KMS-11 (cell line): ENCODE results near the gene BMAL1.

ENCODE experiments used
- H2AFZ ChIP-seq: fragments of 200-600 bp; sonication (generic); 2 replicates; pipeline ENCODE4 v1.6.1; 2016; ENCODE audit warnings: antibody characterized with exemption, mixed run types, low read depth
- H3K27ac ChIP-seq: fragments of 200-600 bp; sonication (generic); 2 replicates; pipeline ENCODE4 v1.6.1; 2016; ENCODE audit warnings: mild to moderate bottlenecking, mixed run types
- H3K27me3 ChIP-seq: fragments of 200-600 bp; sonication (generic); 2 replicates; pipeline ENCODE4 v1.6.1; 2017; ENCODE audit warnings: mild to moderate bottlenecking, low read depth, mixed run types, moderate library complexity; ENCODE audit not compliant: insufficient read depth
- H3K36me3 ChIP-seq: fragments of 200-600 bp; sonication (generic); 2 replicates; pipeline ENCODE4 v1.6.1; 2017; ENCODE audit warnings: mild to moderate bottlenecking, mixed run types; ENCODE audit not compliant: insufficient read depth
- H3K4me1 ChIP-seq: fragments of 200-600 bp; sonication (generic); 2 replicates; pipeline ENCODE4 v1.6.1; 2016; ENCODE audit warnings: mild to moderate bottlenecking, low read depth, mixed run types; ENCODE audit not compliant: poor library complexity, severe bottlenecking
- H3K4me2 ChIP-seq: fragments of 200-600 bp; sonication (generic); 2 replicates; pipeline ENCODE4 v1.7.0; 2016; ENCODE audit warnings: mild to moderate bottlenecking, mixed run types
- H3K4me3 ChIP-seq: fragments of 200-600 bp; sonication (generic); IDR thresholded peaks from 2 replicates; pipeline ENCODE4 v1.6.1; 2017; ENCODE audit warnings: low read depth, low read length, mixed read lengths; ENCODE audit not compliant: insufficient read depth
- H3K79me2 ChIP-seq: fragments of 200-600 bp; sonication (generic); 2 replicates; pipeline ENCODE4 v1.6.1; 2016; ENCODE audit warnings: low read depth, mixed run types; ENCODE audit not compliant: insufficient read depth
- H3K9ac ChIP-seq: fragments of 200-600 bp; sonication (generic); 2 replicates; pipeline ENCODE4 v1.6.1; 2016; ENCODE audit warnings: mild to moderate bottlenecking, mixed run types
- H4K20me1 ChIP-seq: fragments of 200-600 bp; sonication (generic); 2 replicates; pipeline ENCODE4 v1.6.1; 2016; ENCODE audit warnings: mild to moderate bottlenecking, mixed run types; ENCODE audit not compliant: insufficient read depth
- TF ChIP-seq, protein P1 (sequence below): fragments of 200-600 bp; sonication (generic); conservative IDR thresholded peaks from 2 replicates; pipeline ENCODE4 v1.6.1; 2017; ENCODE audit warnings: low read depth, mild to moderate bottlenecking, antibody characterized with exemption, low read length, moderate library complexity, mixed read lengths

The BMAL1 gene

DNA sequence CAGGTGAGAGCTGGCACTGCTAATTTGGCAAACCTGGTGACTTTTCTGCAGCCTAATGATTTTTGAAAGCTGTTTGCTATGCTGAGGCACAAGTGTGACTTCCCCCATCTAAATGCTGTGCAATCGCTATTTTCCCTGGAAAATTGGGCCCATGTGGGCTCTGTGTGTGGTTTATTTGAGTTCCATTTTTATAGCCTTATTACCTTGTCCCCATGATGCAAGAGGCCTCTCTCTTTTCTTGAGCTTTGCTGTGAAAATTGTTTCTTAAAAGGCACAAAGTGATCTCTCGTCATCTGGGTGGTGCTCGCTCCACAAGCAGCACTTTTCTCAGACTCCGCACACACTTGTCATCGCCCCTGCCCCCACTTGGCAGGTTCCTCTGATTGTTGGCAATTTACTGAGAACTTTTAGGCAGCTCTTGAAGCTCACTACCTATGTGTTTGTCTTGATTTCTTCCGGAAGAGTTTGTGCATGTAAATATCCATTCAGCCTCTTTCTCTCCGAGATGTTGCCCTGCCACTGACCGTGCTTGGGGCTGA lies 24.9 kb downstream of the BMAL1 start:
- Histone ChIP-seq H3K27me3 (no peaks in the 10 kb centered on the region), H3K79me2 (peaks cover 90% of the 10 kb centered on the region; the same call in 1 of the 2 replicates), H2AFZ (no peak overlapping the region), H3K4me2 (no peak overlapping the region), H3K9ac (no peak overlapping the region), H3K4me3 (no peak overlapping the region), H4K20me1 (peaks cover 37% of the 10 kb centered on the region), H3K4me1 (no peaks in the 10 kb centered on the region), H3K27ac (no peak overlapping the region), H3K36me3 (no peaks in the 10 kb centered on the region)
- TF ChIP-seq, protein P1, sequence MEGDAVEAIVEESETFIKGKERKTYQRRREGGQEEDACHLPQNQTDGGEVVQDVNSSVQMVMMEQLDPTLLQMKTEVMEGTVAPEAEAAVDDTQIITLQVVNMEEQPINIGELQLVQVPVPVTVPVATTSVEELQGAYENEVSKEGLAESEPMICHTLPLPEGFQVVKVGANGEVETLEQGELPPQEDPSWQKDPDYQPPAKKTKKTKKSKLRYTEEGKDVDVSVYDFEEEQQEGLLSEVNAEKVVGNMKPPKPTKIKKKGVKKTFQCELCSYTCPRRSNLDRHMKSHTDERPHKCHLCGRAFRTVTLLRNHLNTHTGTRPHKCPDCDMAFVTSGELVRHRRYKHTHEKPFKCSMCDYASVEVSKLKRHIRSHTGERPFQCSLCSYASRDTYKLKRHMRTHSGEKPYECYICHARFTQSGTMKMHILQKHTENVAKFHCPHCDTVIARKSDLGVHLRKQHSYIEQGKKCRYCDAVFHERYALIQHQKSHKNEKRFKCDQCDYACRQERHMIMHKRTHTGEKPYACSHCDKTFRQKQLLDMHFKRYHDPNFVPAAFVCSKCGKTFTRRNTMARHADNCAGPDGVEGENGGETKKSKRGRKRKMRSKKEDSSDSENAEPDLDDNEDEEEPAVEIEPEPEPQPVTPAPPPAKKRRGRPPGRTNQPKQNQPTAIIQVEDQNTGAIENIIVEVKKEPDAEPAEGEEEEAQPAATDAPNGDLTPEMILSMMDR, result no peak

DNA sequence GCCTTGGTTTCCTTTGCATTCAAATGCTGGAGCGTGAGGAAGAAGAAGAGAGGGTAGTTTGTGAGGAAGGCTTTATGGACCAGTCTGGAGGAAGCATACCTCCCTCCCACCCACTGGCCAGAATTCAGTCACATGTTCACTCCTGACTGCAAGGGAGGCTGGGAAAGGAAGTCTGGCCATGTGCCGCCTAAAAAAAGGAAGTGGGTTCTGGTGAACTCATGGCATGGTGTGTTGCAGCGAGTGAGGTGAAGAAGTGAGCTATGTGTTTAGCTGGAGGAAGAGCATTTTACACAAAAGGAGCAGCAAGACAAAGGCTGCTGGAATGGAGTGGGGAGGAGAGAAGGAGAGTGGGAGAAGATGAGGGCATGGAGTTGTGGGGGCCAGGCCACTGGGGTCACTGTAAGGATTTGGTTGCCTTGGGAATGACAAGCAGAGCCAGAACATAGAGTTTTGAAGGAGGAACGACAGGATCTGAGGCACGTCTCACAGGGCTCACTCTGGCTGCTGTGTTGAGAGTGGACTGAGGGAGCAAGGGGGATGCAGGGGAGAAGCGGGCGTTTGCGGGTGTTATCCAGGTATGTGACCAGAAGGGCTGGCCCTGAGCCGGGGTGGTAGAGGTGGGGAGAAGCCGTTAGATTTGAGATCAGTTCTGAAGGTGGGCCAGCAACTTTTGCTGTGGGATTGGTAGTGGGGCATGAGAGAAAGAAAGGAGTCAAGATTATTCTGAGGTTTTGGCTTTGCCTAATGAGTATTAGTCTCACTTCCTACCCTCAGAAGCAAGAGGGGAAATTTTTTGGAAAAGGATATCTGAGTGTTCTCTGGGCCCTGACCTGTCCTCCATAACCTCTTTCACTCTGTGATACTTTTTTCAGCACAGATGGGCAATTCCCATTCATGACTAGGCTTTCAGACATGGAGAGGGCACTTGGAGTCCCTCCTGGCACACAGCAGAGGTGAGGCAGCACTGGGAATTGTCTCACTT lies 26.4 kb downstream of the BMAL1 start:
- peaks cover 31% of the 10 kb centered on the region for H4K20me1 ChIP-seq
- H3K36me3 ChIP-seq, result no peaks in the 10 kb centered on the region
- H2AFZ ChIP-seq, result no peak overlapping the region
- no peak overlapping the region for H3K4me3 ChIP-seq
- no peak overlapping the region for H3K27ac ChIP-seq
- no peaks in the 10 kb centered on the region for H3K27me3 ChIP-seq
- H3K79me2 ChIP-seq, result peaks cover 83% of the 10 kb centered on the region; the same call in 1 of the 2 replicates
- H3K9ac ChIP-seq, result no peak overlapping the region
- TF ChIP-seq, protein P1, result no peak
- H3K4me2 ChIP-seq, result no peak overlapping the region
- H3K4me1 ChIP-seq, result peaks cover 10% of the 10 kb centered on the region

DNA sequence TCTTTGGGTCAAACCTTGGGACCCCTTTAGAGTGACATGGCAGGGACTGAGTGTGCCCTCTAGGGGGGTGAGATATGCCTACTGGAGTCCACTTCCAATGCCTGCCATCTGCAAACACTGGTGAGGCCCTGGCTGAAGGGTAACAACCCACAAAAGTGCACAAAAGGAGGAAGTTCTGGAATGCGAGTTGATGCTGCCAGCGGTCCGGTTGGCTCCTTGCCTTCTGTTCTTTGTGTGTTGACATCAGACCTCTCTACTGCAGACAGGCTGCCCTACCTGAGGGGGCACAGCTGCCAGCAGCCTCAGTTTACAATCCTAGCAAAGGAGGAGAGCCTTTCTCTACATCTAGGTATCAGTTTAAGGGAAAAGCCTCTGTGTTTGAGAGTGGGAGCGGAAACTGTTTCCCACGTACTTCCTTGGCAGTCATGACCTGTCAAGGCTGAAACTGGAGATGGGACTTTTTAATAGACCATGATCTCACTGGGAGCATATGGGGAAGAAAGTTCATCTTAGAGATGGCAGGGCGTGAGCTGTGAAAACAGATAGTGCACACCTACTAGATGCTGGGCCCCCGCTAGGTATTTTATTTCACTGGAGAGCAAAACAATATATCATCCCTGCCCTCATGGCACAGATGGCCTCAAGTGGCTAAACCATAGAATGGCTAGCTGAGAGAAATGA lies 27.2 kb downstream of the BMAL1 start:
- Histone ChIP-seq H3K27me3 (no peaks in the 10 kb centered on the region), H3K9ac (no peak overlapping the region), H2AFZ (no peak overlapping the region), H4K20me1 (peaks cover 31% of the 10 kb centered on the region), H3K79me2 (peaks cover 81% of the 10 kb centered on the region; the same call in 1 of the 2 replicates), H3K36me3 (no peaks in the 10 kb centered on the region), H3K4me2 (no peak overlapping the region), H3K4me3 (no peak overlapping the region), H3K27ac (no peak overlapping the region), H3K4me1 (peaks cover 10% of the 10 kb centered on the region)
- TF ChIP-seq, protein P1, result no peak

DNA sequence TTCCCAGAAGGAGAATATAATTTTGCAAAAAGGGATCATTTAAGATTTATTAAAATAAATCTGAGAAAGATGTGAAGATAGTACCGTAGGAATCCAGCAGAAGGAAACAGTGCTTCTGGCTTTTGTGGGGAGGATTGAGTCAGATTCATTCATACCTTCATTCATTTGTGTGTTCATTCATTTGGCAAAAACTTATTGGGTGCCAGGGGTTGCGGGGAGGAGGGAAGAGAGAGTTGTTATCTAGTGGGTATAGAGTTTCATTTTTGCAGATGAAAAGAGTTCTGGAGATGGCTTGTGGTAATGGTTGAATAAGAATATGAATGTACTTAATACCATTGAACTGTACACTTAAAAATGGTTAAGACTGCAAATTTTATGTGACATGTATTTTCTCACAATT lies 31.1 kb downstream of the BMAL1 start:
- no peaks in the 10 kb centered on the region for H3K27me3 ChIP-seq
- no peak overlapping the region for H2AFZ ChIP-seq
- H3K4me2 ChIP-seq, result no peak overlapping the region
- peaks cover 56% of the 10 kb centered on the region; the same call in 1 of the 2 replicates for H3K79me2 ChIP-seq
- peaks cover 10% of the 10 kb centered on the region for H3K4me1 ChIP-seq
- no peak overlapping the region for H3K9ac ChIP-seq
- TF ChIP-seq, protein P1, result no peak
- no peak overlapping the region for H3K4me3 ChIP-seq
- peaks cover 12% of the 10 kb centered on the region; the same call in 1 of the 2 replicates for H4K20me1 ChIP-seq
- H3K36me3 ChIP-seq, result no peaks in the 10 kb centered on the region
- no peak overlapping the region for H3K27ac ChIP-seq
